GM12875 (cell line): ENCODE measurements around the gene RNASE13.

Experiments used
- H3K4me3 ChIP-seq: one replicate; pipeline ENCODE4 v1.5.1; 2011; ENCODE audit warnings: low read depth, low read length, control low read depth
- CTCF ChIP-seq: IDR thresholded peaks from 2 replicates; pipeline ENCODE4 v1.5.1; 2011; ENCODE audit warnings: low read depth, mild to moderate bottlenecking, control low read depth, inconsistent platforms, low read length, moderate library complexity, borderline replicate concordance; ENCODE audit not compliant: insufficient read depth

RNASE13 gene

DNA sequence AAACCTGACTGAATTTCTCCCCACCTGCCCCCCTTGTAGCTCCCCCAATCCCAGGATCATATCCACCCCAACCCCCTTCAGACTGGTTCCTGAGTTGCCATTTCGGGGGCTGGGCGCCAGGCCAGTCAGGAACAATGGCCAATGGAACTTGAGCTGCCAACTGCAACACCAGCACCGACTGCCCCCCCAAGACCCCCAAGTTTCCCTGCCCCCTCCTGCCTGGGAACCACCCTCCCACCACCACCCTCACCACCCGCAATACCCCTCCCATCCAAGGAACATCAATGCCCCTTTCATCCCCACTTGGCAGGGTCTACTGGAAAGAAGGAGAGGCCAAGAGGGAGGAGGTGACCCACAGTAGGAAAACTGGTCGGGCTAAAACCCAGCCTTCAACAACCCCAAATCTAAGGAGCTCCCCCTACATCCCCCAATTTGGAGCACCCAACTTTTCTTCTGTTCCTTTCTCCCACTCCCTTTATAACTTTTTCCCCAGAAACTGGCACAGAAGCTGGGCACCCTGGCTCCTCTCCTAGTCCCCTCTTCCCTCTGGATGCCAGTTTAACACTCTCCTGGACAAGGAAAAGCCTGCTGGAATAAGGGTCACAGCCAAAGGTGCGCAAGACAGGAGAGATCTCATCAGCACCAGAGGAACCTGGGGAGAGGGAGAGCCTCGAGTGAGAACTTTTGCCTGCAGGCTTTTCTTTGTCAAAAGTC lies 8.2 kb downstream of the RNASE13 start:
- no peak for TF ChIP-seq CTCF
- no peak overlapping the region for H3K4me3 ChIP-seq

DNA sequence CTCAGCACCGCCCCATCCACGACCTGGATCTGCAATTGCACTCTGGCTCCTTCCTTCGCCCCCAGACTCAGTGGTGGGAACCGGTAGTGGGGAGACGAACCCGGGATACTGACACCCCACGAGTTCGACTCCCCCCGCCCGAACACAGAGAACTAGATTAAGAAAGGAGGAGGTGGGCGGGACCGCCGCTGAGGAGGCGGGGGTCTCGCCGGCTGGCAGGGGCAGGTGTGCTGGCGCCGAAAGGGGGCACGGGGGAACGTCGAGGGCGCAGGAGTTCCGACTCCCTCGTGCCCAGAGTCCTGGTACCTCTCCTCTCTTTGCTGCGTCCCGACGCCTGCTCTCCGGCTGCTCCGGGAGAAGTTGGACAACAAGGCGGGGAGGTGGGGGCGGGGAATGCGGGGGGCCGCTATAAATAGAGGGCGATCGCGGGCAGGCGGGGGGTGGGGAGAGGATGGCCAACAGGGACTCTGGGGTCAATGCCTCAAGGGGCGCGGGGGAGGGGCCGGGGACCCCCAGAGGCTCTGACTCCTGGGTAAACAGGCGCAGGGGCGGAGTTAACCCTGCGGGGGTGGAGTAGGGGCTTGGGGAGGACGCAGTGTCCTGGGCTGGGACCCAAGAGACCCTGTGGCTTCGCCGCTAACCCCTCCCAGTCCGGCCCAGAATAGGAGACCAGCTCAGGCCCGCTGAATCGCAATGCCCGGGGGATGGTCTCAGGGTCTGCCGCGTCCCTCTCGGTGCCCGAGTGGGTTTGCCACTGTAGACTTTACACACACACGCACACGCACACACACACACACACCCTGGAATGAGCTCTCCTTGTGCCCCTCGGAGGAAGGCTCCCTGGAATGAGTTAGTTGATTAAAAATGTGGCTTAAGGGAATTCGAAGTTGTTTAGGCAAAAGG lies 9.0 kb downstream of the RNASE13 start:
- no peak for TF ChIP-seq CTCF
- no peak overlapping the region for H3K4me3 ChIP-seq

DNA sequence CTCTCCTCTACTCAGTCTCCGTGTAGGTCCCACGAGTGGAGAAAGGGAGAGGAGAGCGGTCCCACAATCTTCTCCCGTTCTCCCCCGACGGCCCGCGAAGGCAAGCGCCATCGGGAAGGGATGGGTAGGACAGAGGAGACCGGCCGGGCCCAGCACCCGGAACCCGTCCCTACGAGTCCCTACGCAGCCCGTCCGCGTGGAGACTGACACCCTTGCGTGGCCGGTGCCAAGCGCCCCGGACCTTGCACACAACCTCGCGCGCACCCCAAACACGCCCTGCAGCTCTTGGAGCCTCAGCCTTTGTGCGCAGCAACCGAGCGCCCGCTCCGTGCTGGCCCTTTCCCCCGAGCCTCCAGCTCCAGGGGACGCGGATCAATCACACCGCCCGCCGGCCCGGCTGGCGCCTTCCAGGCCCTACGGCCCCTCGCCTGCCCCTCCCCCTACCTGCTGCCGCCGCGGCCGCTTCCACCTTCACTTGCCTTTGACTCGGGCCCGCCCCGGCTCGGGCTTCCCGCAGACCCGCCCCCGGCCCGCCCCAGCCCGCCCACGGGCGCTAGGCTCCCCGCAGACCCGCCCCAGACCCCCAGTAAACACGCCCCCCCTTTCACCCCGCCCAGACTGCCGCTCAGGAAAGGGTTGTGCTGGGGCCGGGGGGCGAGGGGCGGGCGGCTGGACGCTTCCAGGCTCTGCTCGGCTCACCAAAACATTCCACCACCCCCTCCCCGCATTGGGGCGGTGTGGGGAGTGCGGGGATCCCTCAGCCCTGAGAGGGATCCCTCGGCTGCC lies 9.8 kb downstream of the RNASE13 start, which contains the start of gene NDRG2:
Gene NDRG2, minus strand, starts transcription at position 477 of the 786 bp plus-strand sequence. CDS start 1,746 bp downstream, outside the sequence.
- no peak within 1 kb of the TSS for H3K4me3 ChIP-seq
- TF ChIP-seq CTCF: no peak

DNA sequence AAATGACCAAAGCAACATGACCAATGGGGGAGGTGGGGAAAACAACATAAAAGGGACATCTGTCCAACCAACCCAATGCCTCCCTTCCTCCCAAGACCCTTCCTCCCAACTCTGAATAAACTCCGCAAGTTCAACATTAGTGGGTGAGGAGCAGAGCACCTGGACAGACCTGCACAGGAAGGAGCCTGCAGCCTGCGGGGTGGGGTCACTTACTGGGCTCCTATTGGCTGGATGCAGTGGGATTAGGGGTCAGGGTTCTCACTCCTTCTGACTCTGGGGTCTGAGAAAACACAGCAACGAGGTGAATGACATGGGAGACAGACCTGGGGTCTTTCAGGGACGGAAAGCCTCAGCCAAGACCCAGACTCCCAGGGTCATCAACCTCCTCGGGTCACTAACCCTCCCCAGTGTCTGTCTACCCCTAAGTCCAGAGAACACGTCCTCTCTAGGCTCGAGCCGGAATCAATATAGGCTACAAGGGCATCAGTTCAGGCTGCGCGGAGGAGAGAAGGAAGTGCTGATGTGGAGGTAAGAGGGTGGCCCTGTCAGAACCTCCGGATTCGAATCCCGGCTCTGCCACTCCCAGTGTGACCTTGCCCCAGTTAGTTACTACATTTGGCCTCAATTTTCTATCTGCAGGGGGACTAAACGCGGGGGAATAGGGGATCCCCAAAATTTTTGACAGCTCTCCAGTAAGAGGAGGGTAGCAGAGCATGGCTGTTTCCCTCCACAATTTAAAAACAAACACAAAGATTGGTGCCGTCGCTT lies 10.6 kb downstream of the RNASE13 start:
- no peak for TF ChIP-seq CTCF
- no peak overlapping the region for H3K4me3 ChIP-seq

- H3K4me3 ChIP-seq: no peak overlapping the region
- TF ChIP-seq CTCF: no peak
These were observed 11.4 kb downstream of the RNASE13 start for GRCh38 chr14:21023174-21023573.

DNA sequence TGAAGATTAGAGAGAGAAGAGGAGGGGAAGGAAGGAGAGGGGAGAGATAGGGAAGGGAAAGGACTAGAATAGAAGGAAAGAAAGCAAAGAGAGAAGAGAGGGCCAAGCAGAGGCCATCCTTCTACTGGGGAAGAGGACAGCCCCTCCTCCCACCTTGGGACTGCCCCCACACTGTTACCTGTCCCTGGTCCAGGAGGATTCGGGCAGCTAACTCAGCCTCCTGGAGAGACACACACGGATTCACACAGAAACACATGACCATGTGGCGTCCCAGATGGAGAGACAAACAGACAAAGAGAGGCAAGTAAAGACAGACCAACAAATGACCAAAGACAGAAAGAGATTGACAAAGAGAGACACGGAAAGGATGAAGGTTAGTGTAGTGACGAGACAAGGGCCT lies 11.9 kb downstream of the RNASE13 start:
- no peak for TF ChIP-seq CTCF
- H3K4me3 ChIP-seq: no peak overlapping the region
